HepG2 (cell line): ENCODE data around the gene CNNM2. TPM values are rescaled to one million over a fixed set of nuclear protein-coding genes. Genes with fewer than 3 reads are reported as not detected.

Source experiments
- ATAC-seq: fragments of 200-7000 bp; cut with Tn5 transposase; 3 replicates; pipeline ENCODE4 v1.9.1; 2020; ENCODE audit warnings: mild to moderate bottlenecking, moderate library complexity
- BruUV-seq: library from RNA; stranded (reverse); fragments of 400-500 nt; replicated peaks from 2 replicates; lab custom pipeline; 2021; lab: Mats Ljungman, UMichigan
- CTCF ChIA-PET: fragments of 300-600 bp; formaldehyde crosslinking; extraction: SDS; loops from one replicate; lab custom pipeline; 2021; ENCODE audit warnings: low total read pairs, inconsistent platforms, low intra/inter-chr PET ratio; lab: Yijun Ruan, JAX
- POLR2A ChIA-PET: fragments of 350-600 bp; sonication (Branson Sonifier 250); formaldehyde crosslinking; loops from one replicate; lab custom pipeline; 2020; ENCODE audit warnings: antibody characterized with exemption, inconsistent platforms; lab: Yijun Ruan, JAX
- DNase-seq: peaks from one replicate; pipeline ENCODE4 v3.0.0-alpha.2; 2015; ENCODE audit warnings: low spot score
- FAIRE-seq: peaks from 3 replicates; lab custom pipeline; 2011; peaks lifted over from hg19 to GRCh38; lab: Jason Lieb, UNC
- H2AFZ ChIP-seq: one replicate; pipeline ENCODE4 v1.6.1; 2011; ENCODE audit warnings: low read length, inconsistent platforms
- H3K27ac ChIP-seq: fragments of 300-600 bp; 3 replicates; pipeline ENCODE4 v1.8.0; 2011; ENCODE audit warnings: mixed run types, mild to moderate bottlenecking, mixed read lengths, low read length, inconsistent platforms; ENCODE audit not compliant: insufficient read depth; ENCODE audit errors: extremely low read length
- H3K27me3 ChIP-seq, 2 experiments: fragments of 200-600 bp in 1 of 2; 2 replicates in 1 of 2; 3 replicates in 1 of 2; pipeline versions ENCODE4 v1.6.0 to v1.8.0; 2011; ENCODE audit warnings: low read length in 2 of 2, mild to moderate bottlenecking in 2 of 2, moderate library complexity in 2 of 2, inconsistent platforms in 1 of 2; ENCODE audit not compliant: insufficient read depth in 2 of 2, control insufficient read depth in 1 of 2
- H3K36me3 ChIP-seq, 2 experiments: fragments of 200-600 bp in 1 of 2; replicated peaks in 1 of 2; 2 replicates in 1 of 2; 3 replicates in 1 of 2; pipeline versions ENCODE4 v1.5.1 to v1.8.0; 2011; ENCODE audit warnings: low read length in 2 of 2, inconsistent platforms in 1 of 2; ENCODE audit not compliant: insufficient read depth in 2 of 2, control insufficient read depth in 1 of 2
- H3K4me1 ChIP-seq: 2 replicates; pipeline ENCODE4 v1.5.1; 2012; ENCODE audit warnings: low read length, inconsistent platforms; ENCODE audit not compliant: insufficient read depth
- H3K4me2 ChIP-seq: 2 replicates; pipeline ENCODE4 v1.6.0; 2011; ENCODE audit warnings: low read depth, low read length, inconsistent platforms
- H3K4me3 ChIP-seq, 3 experiments: fragments of 200-600 bp in 1 of 3; sonication (generic), shearing (Covaris generic) in 1 of 3; replicated peaks in 1 of 3; 2 replicates each; pipeline ENCODE4 v1.5.1; 2011 to 2016; ENCODE audit warnings: low read length in 3 of 3, inconsistent platforms in 2 of 3, low read depth in 2 of 3, mild to moderate bottlenecking in 2 of 3, control low read depth in 1 of 3, mixed read lengths in 1 of 3; ENCODE audit not compliant: insufficient read depth in 1 of 3
- H3K79me2 ChIP-seq: one replicate; pipeline ENCODE4 v1.6.1; 2011; ENCODE audit warnings: low read length, inconsistent platforms; ENCODE audit not compliant: insufficient read depth
- H3K9ac ChIP-seq: 2 replicates; pipeline ENCODE4 v1.6.0; 2011; ENCODE audit warnings: mild to moderate bottlenecking, low read depth, low read length, inconsistent platforms; ENCODE audit not compliant: insufficient read depth
- H3K9me3 ChIP-seq: 2 replicates; pipeline ENCODE4 v1.5.1; 2012; ENCODE audit warnings: mild to moderate bottlenecking, low read length
- H4K20me1 ChIP-seq: 2 replicates; pipeline ENCODE4 v1.6.0; 2011; ENCODE audit warnings: inconsistent platforms, mild to moderate bottlenecking, low read length, moderate library complexity; ENCODE audit not compliant: insufficient read depth
- DBP ChIP-seq: sonication (generic); formaldehyde crosslinking; IDR thresholded peaks from 2 replicates; pipeline ENCODE4 v1.4.0; 2020; ENCODE audit warnings: missing genetic modification reagents; ENCODE audit errors: not compliant biosample characterization
- KAT8 ChIP-seq: IDR thresholded peaks from 2 replicates; pipeline ENCODE4 v1.6.1; 2016; ENCODE audit warnings: missing genetic modification reagents, missing compliant biosample characterization
- KLF13 ChIP-seq: sonication (generic); formaldehyde crosslinking; IDR thresholded peaks from 2 replicates; pipeline ENCODE4 v1.4.0; 2020; ENCODE audit warnings: mild to moderate bottlenecking, missing genetic modification reagents
- MBD4 ChIP-seq: IDR thresholded peaks from 2 replicates; pipeline ENCODE4 v1.6.1; 2012; ENCODE audit warnings: low read length, inconsistent platforms, borderline replicate concordance
- NR2F2 ChIP-seq: IDR thresholded peaks from 2 replicates; pipeline ENCODE4 v1.6.1; 2012; ENCODE audit warnings: low read depth, inconsistent platforms, borderline replicate concordance
- TSC22D2 ChIP-seq: sonication (generic); formaldehyde crosslinking; IDR thresholded peaks from 2 replicates; pipeline ENCODE4 v1.5.1; 2020; ENCODE audit warnings: missing genetic modification reagents, mild to moderate bottlenecking, borderline replicate concordance
- ZFP36 ChIP-seq: fragments of 150-350 bp; IDR thresholded peaks from 2 replicates; pipeline ENCODE4 v1.6.1; 2018; ENCODE audit warnings: borderline replicate concordance, low read length, low read depth; ENCODE audit not compliant: partially characterized antibody
- ZNF136 ChIP-seq: sonication (generic); formaldehyde crosslinking; IDR thresholded peaks from 2 replicates; pipeline ENCODE4 v1.8.1; 2022; ENCODE audit warnings: low read depth, mild to moderate bottlenecking, moderate library complexity, missing genetic modification reagents
- ZNF224 ChIP-seq: sonication (generic); formaldehyde crosslinking; IDR thresholded peaks from 2 replicates; pipeline ENCODE4 v1.5.0; 2020; ENCODE audit warnings: mild to moderate bottlenecking, missing genetic modification reagents
- ZNF264 ChIP-seq: sonication (generic); formaldehyde crosslinking; IDR thresholded peaks from 2 replicates; pipeline ENCODE4 v1.4.0; 2020; ENCODE audit warnings: missing genetic modification reagents
- ZNF543 ChIP-seq: sonication (generic); formaldehyde crosslinking; IDR thresholded peaks from 2 replicates; pipeline ENCODE4 v1.4.0; 2020; ENCODE audit warnings: mild to moderate bottlenecking, missing genetic modification reagents
- ZNF580 ChIP-seq: IDR thresholded peaks from 2 replicates; pipeline ENCODE4 v1.6.1; 2016; ENCODE audit warnings: low read depth, borderline replicate concordance
- WGBS: methylation state at CpG from one replicate; pipeline ENCODE4 v1.1.6; 2017; ENCODE audit warnings: low lambda C conversion rate; 5-methylcytosine and 5-hydroxymethylcytosine counted together
- in situ Hi-C: cut with HindIII; loops from 2 replicates; pipeline ENCODE4 v1.10.0; 2017; ENCODE audit warnings: low pct_unique_long_range_greater_than_20kb; ENCODE audit not compliant: extremely low pct_ligation_motif_present
- intact Hi-C: fragments of 100-400 bp; cut with micrococcal nuclease; formaldehyde crosslinking; loops from one replicate; pipeline ENCODE4 v1.10.0; 2022; ENCODE audit not compliant: unreplicated experiment
- polyA plus RNA-seq, 8 experiments: library from polyadenylated mRNA; depleted of rRNA in 3 of 8; stranded (reverse) in 7 of 8; unstranded in 1 of 8; fragments of >200 nt; fragmentation: Illumina TruSeq in 4 of 8; extraction: Trizol in 4 of 8; gene quantifications; 2 replicates each; pipeline versions ENCODE4 v1.2.1 to v1.2.3, GENCODE V29; 2011 to 2016; ENCODE audit warnings: low read depth in 4 of 8, missing spikeins in 1 of 8, mixed read lengths in 1 of 8; ENCODE audit not compliant: insufficient read depth in 1 of 8
- total RNA-seq, 5 experiments: library from RNA; depleted of rRNA; stranded (reverse); fragments of >200 nt; fragmentation: Illumina TruSeq; extraction: Trizol; gene quantifications; 2 replicates each; pipeline ENCODE4 v1.2.3, GENCODE V29; 2016; ENCODE audit warnings: low read depth in 1 of 5

The CNNM2 gene
- total and polyA plus RNA-seq, 2 of the 13 experiments (the other 11 are each of a cell fraction or from before 2014, with no cell fraction given): 7.1 to 9.0 TPM

GRCh38 chr10:102914781-102915180 lies 3.3 kb upstream of the CNNM2 start:
- FAIRE-seq: no peak
- in situ Hi-C loops (loop anchor here (5.0 to 10.0 kb wide), 3 partner anchors 77 to 330 kb away; partner anchors contain the start of genes CYP17A1 and RPEL1), intact Hi-C loops (loop anchor here (5.0 kb wide), 1 partner anchor 328 kb away; no protein-coding TSS in a partner anchor)
- ChIA-PET CTCF (no interaction called here), POLR2A (no interaction called here)
- no peak overlapping the region for H3K27ac ChIP-seq
- no peaks in the 10 kb centered on the region; a peak in 1 of 5 replicates for H3K27me3 ChIP-seq
- H3K9me3 ChIP-seq: no peaks in the 10 kb centered on the region
- H3K4me2 ChIP-seq: no peak overlapping the region
- no peaks in the 10 kb centered on the region for H3K36me3 ChIP-seq
- no peaks in the 10 kb centered on the region for H4K20me1 ChIP-seq
- no TSS peak for BruUV-seq
- peaks cover 37% of the 10 kb centered on the region for H3K4me1 ChIP-seq
- 80% methylated on average over 1 of the region's 1 CpG for WGBS
- H2AFZ ChIP-seq: no peak overlapping the region
- ATAC-seq: no peak
- TF ChIP-seq KAT8 (CRISPR knock-in tag) (no peak), MBD4 (no peak), DBP (CRISPR knock-in tag) (no peak), ZNF224 (CRISPR knock-in tag) (no peak), KLF13 (CRISPR knock-in tag) (no peak), NR2F2 (no peak), TSC22D2 (CRISPR knock-in tag) (no peak), ZNF580 (no peak), ZNF543 (CRISPR knock-in tag) (no peak), ZFP36 (no peak), ZNF136 (no peak), ZNF264 (CRISPR knock-in tag) (no peak)
- H3K4me3 ChIP-seq: no peak overlapping the region
- DNase-seq: no peak
- peaks cover 13% of the 10 kb centered on the region for H3K79me2 ChIP-seq
- no peak overlapping the region for H3K9ac ChIP-seq
